Activated T-cell treated with anti-CD3 and anti-CD28 coated beads for 24 hours (primary cell): ENCODE results near the gene SMOC2.
"Not testable (repeated sequence)": the region's sequence is repeated elsewhere in the genome, so short reads cannot be mapped to it uniquely, and the experiment has no call there.

Experiments used
- DNase-seq: peaks from one replicate; pipeline ENCODE4 v3.0.0-alpha.2; 2020; ENCODE audit warnings: low read depth

The SMOC2 gene

DNA sequence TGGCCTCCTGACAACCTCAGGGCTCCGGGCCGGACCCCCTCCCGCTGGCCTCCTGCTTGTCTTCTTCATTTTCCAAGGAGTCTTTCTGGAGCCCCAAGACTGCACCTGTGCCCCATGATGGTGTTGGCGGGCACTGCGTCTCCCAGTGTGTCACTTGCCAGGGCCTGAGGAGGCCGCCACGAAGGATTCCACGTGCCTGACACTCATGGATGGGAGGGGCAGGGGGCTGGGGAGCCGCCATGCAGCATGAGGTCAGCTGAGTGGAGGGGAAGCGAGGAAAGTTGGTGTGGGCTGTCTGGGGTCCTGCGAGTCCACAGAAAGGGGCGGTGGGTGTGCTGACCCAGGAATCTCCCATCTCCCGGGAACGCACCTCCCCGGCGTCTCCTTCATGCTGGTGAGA lies 165.7 kb downstream of the SMOC2 start:
- no peak for DNase-seq

- no peak for DNase-seq
These were observed 166.5 kb downstream of the SMOC2 start for GRCh38 chr6:168607272-168608112.

- no peak for DNase-seq
These were observed 167.1 kb downstream of the SMOC2 start for GRCh38 chr6:168608113-168608400.

DNA sequence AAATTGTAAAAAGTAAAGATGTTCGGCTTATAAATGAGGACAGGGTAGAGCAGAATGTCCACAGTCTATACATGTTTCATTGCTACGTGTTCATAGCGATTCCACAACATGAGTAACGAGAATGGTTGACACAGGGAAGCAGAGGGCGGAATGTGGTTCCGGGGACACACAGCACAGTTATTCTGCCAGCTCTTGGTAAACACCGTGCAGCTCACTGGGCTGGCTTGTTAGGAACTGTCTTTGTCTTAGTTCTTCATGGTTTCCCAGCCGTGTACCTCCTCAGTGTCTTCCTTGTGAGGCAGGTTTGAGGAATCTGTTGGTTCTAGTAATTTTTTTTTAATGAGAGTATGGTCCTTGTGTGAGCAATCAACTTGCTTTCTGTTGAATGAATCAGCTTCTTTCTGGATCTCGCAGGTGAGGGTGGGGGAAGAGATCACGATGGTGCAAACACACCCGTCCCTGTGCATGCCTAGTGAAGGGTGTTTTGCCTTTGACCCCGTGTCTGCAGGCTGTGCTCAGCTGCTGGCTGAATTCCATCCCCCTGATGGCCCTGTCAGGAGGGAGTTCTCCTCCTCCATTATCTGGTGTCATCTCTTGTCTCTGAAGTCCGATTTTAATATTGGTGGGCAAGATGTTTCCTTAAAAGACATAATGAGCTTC lies 168.2 kb downstream of the SMOC2 start:
- DNase-seq, result no peak

DNA sequence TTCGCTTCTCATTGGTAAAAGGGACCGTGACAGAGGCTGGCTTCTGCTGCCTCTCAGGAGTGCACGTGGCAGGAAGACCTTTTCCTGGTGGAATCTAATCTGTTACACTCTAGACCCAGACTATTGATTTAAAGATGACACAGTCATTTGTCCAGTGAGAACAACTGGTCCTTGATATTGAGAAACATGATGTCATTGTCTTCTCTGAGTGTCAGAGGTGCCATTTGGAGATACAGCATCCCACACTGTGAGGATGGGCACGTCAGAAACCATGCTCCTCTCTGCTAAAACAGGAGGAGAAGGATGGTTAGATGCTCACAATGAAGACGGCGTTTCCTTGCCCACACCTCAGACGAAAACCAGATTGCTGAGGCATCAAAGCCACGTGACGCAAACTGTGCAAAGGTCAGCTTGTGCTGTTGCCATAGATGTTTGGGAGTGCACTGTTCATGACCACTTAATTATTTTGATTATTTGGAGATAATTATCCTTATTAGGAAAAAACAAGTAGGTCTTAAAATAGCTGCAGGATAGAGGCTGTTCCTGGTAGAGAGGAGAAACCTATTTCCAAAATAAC lies 169.0 kb downstream of the SMOC2 start:
- no peak for DNase-seq

DNA sequence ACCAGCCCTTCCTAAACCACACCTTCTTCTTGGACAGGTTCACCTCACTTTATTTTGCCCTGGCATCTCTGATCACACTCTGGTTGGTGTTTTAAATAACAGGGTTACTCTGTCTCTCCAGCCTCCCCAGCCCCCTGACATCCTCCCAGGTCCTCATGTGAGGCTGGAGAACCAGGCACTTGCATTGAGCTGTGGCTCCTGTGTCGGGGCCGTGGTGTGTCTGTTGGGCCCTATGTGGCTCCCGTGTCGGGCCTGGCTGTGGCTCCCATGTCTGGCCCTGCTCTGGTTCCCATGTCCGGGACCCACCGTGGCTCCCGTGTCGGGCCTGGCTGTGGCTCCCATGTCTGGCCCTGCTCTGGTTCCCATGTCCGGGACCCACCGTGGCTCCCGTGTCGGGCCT lies 170.0 kb downstream of the SMOC2 start:
- not testable (repeated sequence) for DNase-seq

DNA sequence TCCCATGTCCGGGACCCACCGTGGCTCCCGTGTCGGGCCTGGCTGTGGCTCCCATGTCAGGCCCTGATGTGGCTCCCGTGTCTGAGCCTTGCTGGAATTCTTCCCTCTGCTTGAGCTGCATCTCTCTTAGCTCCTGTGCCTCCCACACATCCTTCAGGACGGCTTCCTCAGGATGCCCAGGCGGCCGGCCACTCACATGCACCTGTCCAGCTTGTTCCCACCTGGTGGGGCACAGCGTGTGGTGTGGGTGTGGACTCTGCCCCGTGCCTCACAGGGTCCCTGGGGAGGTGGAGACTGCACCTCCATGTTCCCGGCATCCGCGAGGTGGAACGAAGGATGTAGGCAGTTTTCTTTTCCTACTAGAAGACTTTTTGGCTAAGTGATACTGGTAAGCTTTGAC lies 170.7 kb downstream of the SMOC2 start:
- DNase-seq, result no peak

- no peak for DNase-seq
These were observed 171.6 kb downstream of the SMOC2 start for GRCh38 chr6:168612586-168612985.

- no peak for DNase-seq
These were observed 174.9 kb downstream of the SMOC2 start for GRCh38 chr6:168615837-168616236.

DNA sequence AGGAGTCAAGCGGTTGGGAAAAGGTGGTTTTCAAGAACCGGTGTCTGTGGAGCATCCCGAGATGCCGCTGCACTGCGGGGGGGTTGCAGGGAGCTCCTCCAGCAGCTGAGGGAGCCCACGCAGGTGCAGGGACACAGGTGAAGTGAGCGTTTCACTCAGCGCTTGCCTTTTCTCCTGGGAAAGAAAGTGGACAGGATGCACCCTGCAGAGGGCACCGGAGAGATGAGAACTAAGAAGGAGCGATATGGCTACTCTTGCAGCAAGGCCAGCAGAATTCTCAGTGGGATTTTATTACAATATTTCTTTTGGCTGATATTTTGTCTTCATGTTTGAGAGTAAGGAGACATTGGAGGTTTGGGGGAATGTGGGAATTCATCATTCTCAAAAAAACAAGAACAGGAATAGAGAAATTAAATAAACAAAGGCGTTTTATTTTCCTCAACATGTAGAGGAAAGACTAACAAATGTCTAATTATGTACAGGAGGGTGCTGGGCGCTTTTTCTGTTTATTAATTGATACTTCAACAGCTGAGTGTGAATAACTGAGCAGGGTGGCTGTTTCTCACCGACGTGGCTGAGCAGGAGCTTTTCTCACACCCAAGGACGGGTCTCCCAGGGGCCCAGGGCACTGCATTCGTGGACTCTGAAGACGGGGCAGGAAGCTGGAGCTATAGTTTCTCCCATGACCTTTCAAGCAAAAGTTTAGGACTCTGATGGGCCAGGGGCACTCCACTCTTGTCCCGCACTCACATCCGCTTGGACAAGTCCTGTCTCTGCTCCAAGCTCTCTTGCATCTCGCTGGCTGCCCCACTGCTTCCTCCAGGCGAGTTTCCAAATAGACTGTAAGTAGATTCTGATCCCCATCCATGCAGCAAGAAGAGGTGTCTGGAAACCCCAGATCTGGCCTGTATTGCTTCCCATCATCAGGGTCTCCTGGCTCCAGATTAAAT lies 176.1 kb downstream of the SMOC2 start:
- DNase-seq, result no peak

- no peak for DNase-seq
These were observed 177.7 kb downstream of the SMOC2 start for GRCh38 chr6:168618546-168619315.

DNA sequence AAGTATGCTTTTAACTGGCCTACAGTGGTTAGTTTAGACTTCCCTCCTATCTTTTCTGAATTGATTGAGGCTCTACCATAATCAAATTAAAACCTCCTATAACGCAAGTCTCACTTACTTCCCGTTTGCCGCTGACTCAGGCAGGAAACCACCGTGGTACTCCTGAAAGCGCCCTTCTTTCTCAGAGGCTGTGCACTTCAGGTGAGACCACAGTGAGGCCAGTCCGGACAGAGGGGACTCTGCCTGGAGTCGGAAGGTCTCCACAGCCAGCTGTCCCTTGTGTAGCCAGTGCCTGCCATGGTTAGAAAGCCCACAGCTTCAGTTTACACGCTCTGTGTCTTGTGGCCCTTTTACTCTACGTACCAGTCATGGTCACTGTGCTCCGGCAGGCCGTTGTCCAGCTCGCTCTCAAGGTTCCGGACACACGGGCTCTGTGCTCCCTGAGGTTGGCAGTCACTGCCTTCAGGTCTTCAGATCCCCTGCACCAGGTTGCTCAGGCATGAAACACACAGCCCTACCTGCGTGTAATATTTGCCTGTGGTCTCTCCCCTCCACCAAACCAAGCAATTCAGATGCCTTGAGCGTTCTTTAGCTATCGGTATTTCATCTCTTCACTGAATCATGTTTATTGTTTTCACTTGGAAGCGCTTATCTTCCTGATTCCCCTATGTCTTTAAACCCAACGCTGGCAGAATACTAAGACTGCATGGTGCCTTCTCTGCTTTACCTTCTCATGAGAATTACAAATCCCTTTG lies 178.8 kb downstream of the SMOC2 start:
- DNase-seq, result no peak

GRCh38 chr6:168620578-168620977 lies 179.6 kb downstream of the SMOC2 start:
- DNase-seq, result no peak

GRCh38 chr6:168623736-168624135 lies 182.8 kb downstream of the SMOC2 start:
- DNase-seq, result no peak

- no peak for DNase-seq
These were observed 183.6 kb downstream of the SMOC2 start for GRCh38 chr6:168624540-168624939.

GRCh38 chr6:168624948-168625347 lies 184.0 kb downstream of the SMOC2 start:
- DNase-seq, result no peak

GRCh38 chr6:168625602-168626001 lies 184.6 kb downstream of the SMOC2 start:
- no peak for DNase-seq

DNA sequence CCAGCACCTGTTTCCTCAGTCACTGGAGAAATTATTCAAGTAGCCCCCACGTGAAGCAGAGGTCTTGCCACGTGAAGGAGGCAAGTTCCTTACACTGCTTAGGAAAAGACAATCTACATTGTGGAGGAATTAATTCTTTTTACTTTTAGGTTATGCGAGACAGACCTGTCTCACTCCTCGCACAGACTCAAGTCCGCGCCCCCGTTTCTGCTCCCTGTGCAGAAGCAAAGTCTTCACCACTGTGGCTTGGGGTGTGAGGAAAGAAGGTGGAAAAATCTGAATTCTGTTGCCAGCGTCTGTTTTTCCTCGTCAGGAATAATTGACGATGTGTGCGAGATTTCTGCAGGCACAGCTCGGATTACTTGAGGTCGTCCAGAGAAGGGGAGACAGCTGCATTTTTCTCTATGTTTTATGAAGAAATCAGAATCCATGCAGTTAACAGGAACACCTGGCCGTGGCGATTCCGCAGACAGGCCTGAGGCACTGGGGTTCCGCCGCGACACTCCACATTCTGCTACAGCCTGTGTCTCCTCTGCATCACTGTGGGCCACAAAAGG lies 185.1 kb downstream of the SMOC2 start:
- no peak for DNase-seq

DNA sequence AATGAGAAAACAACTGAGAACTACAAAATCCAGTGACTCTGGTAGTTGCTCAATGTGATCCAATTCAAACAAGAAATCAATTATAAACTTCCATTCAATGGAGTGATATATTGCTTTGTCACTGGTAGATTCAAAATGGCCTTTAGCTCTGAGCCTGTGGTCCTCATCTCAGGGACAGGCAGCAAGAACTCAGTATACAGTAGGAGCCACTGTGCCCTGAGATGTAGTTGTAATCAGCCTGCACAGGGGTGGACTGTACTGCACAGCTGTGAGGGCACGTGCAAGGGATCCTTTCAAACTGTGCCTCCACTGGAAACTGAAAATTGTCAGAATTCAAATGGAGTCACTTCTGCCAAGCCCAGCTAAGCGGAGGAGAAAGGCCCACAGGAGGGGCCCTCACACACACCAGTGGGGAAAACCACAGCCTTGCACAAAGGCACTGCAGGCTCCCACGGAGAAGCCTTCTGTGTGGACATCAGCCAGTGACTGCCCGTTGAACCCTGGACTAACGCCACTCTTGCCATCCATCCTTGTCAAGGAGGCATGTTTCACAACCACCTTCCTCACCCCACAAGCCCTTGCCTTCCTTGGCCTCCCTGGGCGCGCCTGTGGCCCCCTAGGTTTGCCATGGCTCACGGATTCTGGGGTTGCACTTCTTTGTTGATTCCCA lies 186.7 kb downstream of the SMOC2 start:
- no peak for DNase-seq

DNA sequence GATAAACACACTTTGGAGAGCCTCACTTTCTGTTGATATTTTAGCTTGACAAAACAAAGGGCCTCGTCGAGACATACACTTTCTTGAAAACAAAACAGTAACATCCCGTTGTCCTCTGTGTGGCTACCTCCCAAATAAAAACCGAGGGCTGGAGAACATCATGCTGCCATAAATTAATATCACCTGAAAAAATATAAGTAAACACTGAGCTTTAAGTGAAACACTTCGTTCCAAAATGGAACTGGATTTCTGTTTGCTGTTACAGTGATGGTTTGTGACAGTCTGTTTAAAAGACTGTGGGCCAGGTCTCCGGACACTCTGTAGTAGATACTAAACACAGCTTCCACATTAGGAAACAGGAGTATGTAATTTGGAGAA lies 187.2 kb downstream of the SMOC2 start:
- no peak for DNase-seq
